GM18867 (cell line): Measurements from ENCODE around the gene CMYA5.
"Not testable (repeated sequence)": the region's sequence is repeated elsewhere in the genome, so short reads cannot be mapped to it uniquely, and the experiment has no call there.

Experiments used
- ATAC-seq: cut with Tn5 transposase; IDR thresholded peaks from one replicate; pipeline ENCODE4 v1.9.1; 2021; ENCODE audit warnings: mild to moderate bottlenecking, moderate library complexity; ENCODE audit not compliant: unreplicated experiment

Gene CMYA5

DNA sequence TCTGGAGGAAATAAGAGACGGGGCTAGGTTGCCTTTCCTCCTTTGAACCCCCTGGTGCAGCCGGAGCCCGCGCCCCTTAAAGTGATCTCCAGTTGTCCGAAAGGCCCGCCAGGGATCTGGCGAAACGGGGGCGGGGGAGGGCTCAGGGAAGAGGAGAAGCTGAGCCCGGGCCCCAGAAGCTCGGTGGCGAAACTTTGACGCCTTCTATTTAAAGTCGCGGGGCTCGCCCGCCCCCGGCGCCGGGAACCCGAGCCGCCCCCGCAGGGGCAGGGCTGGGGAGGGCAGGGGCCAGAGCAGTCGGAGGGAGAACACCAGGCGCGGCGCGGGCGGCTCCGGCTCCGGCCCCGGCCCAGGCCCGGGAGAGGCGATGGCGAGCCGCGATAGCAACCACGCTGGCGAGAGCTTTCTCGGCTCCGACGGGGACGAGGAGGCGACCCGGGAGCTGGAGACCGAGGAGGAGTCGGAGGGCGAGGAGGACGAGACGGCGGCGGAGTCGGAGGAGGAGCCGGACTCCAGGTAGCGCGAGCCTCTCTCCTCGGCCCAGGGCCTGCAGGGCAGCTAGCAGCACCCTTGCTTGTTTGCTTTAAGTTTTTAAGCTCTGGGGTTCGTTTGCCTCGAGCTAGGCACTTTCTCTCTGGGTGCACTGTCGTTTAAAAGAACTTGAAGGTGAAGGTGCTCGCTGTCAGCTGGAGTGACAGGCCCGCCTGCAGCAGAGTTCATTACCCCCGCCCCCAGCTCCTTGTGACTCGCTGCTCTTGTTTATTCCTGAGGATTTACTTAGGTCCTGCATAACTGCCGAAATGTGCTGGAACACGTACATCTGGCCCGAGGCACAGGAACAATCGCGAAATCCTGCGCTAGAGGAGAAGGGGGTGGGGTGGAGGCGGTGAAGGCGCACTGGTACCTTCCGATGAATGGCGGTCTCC lies at the start of gene CMYA5:
CMYA5 (plus strand) TSS at position 296 of the 926 bp plus-strand sequence; CDS start at position 368, 72 bp downstream.
- no peak for ATAC-seq

DNA sequence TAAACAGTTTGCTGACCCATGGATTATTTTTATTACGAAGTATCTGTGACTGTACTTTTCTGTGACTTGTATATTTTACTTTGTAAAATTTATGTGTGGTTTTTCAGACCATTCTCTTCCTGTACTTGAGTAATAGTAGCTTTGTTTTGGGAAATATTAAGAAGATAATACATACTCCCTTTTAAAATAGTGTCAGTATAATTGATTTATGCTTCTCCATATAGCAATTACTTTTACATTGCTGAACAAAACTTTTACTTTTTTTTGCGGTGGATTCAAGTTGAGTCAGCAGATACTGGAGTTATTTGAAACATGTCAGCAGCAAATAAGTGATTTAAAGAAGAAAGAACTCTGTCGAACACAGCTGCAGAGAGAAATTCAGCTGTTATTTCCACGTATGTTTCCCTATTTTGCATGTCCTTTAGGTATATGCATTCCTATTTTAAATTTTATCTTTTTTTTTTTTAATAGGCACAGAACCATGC lies 49.0 kb upstream of the CMYA5 start:
- ATAC-seq = no peak

DNA sequence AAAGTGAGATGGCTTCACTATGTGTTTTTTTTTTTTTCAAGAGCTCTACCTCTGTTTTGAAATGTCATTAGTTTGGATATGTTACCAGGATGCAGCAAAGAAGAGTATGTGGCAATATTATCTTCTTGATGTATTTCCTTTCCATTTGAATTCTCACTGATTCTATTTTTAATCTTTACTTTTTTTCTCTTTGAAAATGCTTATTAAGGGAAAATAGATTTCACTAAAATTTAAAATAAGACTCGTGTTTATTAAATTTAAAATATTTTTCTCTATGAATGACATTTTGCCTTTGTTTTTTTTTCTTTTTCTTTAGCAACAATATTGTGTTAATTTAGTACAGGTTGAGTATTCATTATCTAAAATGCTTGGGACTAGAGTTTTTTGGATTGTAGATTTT lies 48.2 kb upstream of the CMYA5 start:
- ATAC-seq = no peak

DNA sequence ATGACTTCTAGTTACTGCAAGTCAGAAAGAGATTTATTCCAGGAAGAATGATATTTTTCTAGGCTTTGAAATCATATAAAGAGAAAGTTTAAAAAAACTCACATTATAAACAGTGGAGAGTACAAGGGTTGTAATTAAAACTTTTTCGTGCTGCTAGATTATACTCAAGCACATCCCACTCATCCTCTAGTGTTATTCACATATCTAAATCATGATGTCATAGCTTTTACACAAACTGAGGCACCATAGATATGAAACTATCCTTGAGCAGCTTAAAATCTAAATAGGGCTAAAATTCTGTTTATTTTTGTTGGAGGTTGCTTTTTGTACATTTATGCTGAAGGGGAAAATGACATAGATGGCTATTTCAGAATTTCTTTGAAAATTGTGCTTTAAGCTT lies 47.4 kb upstream of the CMYA5 start:
- no peak for ATAC-seq

DNA sequence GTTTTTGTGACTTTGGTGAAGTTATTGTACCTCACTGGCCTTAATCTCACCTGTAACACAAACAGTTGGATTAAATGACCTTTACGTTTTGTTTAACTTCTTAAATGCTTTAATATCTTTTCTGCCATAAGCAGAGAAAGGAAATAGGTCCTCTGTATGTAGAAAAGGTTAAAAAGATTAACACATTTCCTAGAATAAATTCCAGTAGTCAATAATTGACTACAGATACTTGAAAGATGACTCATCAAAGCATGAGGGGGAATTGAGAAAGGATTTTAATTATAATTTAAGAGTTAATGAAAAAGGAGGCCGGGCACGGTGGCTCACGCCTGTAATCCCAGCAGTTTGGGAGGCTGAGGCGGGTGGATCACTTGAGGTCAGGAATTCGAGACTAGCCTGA lies 35.8 kb upstream of the CMYA5 start:
- no peak for ATAC-seq

DNA sequence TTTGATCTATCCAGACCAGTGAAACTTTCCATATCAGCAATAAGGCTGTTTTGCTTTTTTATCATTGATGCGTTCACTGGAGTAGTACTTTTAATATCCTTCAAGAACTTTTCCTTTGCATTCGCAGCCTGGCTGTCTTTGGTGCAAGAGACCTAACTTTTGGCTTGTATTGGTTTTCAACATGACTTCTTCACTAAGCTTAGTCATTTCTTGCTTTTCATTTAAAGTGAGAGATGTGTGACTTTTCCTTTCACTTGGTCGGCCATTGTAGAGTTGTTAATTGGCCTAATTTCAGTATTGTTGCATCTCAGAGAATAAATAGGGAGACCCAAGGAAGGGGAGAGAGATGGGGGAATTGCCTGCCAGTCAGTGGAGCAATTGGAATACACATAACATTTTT lies 26.4 kb upstream of the CMYA5 start:
- ATAC-seq = peak; percentile 56

DNA sequence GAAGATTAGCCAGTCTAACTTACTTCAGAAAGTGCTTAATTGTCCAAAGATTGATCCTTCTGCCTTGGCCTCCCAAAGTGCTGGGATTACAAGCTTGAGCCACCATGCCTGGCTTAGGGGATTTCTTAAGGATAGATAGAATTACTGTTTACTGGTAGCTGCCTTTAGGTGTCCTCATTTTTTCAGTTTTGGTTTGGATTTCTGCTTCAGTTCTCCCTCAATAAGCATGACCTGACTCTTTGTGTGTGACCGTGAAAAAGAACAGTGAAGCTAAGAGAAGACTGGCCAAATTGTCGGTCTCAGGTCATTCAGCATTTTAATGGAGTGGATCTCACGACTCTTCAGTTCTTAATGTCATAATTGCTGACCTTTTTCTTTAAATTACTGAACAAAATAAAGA lies 22.9 kb upstream of the CMYA5 start:
- ATAC-seq = no peak

DNA sequence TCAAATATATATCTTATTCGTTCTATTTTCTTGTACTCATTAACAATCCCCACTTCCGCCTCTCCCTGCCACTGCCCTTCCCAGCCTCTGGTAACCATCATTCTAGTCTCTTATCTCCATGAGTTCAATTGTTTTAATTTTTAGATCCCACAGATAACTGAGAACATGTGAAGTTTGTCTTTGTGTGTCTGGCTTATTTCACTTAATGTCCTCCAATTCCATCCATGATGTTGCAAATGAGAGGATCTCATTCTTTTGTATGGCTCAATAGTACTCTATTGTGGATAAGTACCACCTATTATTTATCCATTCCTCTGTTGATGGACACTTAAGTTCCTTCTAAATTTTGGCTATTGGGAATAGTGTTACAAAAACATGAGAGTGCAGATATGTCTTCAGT lies 17.2 kb upstream of the CMYA5 start:
- ATAC-seq = no peak

DNA sequence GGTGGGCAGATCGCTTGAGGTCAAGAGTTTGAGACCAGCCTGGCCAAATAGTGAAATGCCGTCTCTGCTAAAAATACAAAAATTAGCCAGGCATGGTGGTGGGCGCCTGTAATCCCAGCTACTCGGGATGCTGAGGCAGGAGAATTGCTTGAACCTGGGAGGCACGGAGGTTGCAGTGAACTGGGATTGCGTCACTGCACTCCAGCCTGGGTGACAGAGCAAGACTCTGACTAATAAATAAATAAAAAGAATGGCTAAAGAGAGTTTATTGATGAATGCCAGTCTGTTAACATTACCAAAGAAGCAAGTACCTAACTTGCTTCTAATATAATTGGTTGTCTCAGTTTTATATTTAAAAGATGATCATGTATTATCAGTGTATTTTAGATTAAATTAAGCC lies 13.3 kb upstream of the CMYA5 start:
- ATAC-seq = not testable (repeated sequence)

DNA sequence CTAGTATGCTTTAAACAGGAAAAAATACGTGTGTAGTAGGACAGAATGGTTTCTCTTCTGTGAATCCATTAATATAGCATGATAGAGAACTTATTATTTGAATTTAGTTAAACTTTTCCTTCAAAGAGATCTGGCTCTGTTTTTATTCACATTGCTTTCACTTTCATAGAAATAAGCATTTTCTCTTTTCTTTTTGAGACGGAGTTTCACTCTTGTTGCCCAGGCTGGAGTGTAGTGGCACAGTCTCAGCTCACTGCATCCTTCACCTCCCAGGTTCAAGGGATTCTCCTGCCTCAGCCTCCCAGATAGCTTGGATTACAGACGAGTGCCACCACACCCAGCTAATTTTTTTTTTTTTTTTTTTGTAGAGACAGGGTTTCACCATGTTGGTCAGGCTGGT lies 7.5 kb upstream of the CMYA5 start:
- not testable (repeated sequence) for ATAC-seq

DNA sequence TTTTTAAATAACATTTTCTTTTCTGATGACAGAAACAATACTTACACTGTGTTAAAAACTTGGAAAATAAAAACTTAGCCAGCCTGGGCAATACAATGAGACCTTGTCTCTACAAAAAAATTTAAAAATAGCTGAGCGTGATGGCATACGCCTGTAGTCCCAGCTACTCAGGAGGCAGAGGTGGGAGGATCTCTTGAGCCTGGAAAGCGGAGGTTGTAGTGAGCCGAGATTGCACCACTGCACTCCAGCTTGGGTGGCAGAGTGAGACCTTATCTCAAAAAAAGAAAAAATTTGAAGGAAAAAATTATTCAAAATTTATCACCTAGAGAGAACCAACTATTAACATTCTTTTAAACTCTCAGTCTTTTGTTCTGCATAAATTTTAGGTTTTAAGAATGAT lies 4.9 kb upstream of the CMYA5 start:
- ATAC-seq = no peak

DNA sequence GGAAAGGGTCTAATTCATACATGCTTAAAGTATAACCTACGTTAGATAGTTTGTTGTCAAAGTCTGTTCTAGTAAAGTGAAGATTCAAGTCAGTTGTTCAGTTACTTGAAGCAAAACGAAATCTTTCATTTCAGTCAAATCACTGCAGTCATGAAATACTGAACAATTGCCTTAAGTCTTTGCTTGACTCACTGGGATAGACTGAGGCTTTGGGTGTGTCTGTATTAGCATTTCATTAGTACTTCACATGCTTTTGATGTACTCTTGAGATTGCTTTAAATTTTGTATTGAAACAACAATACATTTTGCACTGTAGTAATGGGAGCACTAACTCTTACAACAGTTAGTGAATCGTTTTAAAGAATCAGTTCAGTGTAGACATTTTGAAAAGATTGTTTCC lies 4.0 kb upstream of the CMYA5 start:
- no peak for ATAC-seq

DNA sequence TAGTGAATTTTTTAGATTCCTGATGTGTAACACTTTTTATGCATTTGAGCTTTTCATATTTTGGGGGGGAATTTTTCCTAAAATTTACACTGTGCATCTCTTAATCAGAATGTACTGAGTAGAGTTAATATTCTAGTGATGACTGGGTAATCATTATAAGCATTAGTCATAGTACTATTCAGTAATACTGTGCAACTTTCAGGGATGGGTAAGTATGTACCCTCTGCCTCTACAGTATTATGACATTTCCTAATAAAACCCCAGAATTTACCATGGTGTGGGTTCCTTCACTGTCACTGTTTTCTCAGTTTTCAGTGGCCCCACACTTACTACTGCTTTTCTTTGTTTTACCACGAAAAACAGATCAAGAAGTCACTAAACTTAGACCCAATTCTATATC lies 2.8 kb upstream of the CMYA5 start:
- ATAC-seq = no peak

DNA sequence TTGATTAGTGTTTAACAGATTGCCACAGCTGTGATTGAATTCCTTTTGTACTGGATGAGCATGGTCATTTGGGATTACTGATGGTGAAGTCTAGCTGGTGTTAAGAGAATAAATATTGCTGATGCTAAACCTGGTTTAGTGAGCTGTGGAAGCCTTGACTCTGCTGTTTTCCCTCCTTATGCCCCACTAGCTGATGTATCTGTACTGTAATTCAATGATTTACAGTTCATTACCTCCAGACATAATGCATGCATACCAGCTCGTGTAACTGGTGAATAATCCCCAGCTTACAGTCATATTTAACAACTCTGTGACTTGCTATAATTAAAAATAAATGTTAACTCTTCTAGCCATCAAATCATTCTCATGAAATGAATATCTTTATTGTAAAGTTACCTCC lies 1.7 kb upstream of the CMYA5 start:
- no peak for ATAC-seq

DNA sequence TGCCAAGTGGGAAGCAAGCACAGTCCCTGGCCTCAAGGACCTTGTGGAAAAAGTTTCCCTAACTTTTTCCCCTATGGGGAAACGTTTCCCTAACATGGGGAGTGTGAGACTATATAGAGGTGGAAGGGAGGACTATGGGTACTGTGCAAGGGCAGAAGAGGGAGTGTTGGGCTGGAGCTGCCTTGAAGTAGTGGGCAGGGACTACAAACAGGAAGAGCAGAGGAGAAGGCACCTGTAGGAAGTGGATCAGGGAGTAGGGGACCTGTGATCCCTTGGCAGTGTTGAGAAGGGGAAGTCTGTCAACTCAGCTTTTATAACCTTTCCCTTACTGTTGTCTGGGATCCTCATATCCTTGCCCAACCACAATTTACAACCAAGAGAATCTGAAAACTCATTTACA lies 1.4 kb downstream of the CMYA5 start:
- ATAC-seq = no peak

DNA sequence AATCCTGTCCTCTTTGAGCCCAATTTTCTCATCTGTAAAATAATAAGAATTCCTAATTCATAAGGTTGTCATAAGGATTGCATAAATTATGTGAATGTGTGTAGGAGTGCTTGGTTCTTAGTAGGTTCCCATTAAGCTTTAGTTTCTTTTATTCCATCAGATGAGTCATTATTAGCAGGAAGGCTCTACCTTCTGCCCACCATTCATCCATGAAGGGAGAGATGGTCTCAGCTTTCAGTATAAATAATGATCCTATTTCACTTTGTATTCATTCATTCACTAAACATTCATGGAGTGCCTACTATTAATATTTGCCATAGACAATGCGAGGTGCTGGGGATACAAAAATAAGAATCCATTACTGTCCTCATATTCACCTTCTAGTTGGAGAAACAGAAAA lies 3.0 kb downstream of the CMYA5 start:
- no peak for ATAC-seq

DNA sequence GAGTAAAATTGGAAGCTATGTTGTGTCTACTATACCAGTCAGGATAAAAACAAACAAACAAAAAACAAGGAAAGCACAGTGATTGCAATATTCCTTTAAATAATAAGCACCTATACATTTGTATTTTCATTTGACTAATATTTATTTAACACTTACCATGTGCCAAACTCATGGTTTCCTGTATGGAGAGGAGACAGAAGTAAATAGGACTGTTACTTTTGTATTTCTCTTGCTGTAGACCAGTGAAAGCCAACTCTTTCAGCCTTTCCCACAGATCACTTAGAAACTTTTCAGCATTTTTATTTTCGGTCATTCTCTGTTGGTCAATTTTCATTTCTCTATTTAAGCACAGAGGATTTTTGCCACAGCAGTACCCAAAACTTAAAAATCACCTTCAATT lies 4.5 kb downstream of the CMYA5 start:
- ATAC-seq = no peak

DNA sequence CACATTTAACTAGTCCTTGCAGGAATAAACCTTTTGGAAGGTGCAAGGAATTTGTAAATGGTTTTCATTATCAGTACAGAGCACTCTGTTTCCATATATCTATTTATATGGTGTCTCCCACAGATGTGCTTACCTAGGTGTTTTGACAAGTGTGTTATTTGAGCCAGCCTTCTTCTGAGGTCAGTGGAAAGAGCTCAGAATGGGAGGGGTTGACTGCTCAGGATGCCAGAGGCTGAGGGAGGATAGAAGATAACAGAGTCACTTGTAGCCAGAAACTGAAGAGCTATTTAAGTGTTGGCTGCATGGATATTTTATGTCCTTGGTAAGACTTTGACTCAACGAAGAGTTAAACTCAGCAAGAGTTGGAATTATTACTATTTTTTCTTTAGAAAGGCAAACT lies 5.0 kb downstream of the CMYA5 start:
- no peak for ATAC-seq

DNA sequence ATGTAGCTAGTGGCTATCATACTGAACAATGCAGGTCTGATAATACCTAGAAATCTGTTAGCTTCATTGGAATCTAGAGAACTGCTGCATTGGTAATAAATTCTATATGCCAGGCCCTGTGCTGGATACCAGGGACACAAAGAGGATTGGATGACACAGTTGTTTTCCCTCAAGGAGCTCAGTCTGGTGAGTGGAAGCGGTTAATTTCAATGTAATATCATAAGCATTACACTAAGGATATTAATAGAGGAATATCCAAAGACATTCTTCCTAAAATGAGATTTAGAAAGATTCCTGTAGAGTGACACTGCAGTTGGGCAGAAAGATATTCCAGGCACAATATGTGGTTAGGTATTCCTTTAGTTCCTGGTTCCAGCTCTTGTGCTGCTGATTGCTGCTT lies 5.9 kb downstream of the CMYA5 start:
- ATAC-seq = no peak

DNA sequence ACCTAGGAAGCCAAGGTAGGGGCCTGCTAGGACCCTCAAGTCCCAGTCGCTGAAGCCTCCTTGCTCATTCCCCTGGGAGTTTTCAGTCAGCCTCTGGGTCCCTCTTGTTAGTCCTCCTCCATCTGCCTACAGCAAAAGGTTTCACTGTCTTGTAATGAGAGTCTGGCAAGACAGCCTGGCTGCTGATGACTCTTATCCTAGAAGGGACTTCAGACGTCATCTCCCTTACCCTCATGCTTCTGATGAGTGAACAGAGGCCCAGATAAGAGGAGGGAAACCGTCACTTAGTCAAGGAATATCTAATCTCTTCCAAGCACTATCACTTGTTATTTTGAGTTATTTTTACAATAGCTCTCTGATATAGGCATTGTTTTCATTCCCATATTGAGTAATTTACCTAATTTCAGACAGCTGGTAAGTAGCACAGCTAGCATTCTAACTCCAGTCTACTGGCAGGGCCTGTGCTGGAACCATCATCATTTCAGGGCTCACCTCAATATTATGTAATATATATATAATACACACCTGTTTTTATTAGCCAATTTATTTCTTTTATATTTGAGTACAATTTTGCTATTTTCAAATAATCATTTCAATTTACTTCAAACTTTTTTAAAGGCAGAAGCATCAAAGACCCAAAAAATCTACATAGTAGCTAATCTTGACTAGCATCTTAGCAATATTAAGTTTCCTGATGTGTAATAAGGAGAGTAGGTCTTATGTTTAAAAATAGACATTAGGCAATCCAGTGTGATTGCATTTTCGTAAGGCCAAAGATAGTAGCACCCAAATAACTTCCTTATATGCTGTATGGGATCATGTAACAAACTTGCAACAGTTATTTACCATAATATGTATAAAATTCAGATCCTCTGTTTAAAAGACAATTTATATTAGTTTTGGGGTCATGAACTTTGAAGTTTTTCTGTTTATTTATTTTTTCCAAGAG lies 7.9 kb downstream of the CMYA5 start:
- no peak for ATAC-seq

DNA sequence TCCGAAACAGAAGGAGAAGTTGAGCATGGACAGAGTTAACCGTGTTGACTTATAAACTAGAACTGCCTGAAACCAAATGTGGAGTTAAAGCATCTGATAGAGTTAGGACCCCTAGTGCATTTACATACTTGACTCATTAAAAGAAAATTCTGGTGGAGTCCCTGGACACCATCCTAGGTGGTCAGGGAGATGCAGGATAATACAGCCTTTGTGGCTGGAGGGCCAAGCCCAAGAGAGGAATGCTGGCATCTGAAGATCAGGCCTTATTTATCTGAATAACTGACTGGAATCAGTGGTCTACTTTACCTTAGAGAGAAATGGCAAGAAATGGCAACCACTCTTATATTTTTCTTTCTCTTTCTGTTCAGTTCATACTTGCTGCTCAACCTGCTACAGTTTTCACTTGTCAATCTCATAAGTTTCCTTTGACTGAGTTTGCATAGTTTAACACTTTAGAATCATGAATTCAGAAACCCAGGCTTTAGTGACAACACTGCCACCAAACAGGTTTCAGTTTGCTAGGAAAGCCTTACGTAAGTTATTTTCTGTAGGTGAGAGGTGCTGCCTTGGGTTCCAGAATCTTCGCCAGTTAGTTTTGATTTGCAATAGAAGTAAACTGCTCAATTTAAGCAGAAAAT lies 10.2 kb downstream of the CMYA5 start:
- peak; percentile 94 for ATAC-seq
